Measurements from ENCODE around the gene LRMDA.
"Not testable (repeated sequence)": the region's sequence is repeated elsewhere in the genome, so short reads cannot be mapped to it uniquely, and the experiment has no call there.

Gene LRMDA

DNA sequence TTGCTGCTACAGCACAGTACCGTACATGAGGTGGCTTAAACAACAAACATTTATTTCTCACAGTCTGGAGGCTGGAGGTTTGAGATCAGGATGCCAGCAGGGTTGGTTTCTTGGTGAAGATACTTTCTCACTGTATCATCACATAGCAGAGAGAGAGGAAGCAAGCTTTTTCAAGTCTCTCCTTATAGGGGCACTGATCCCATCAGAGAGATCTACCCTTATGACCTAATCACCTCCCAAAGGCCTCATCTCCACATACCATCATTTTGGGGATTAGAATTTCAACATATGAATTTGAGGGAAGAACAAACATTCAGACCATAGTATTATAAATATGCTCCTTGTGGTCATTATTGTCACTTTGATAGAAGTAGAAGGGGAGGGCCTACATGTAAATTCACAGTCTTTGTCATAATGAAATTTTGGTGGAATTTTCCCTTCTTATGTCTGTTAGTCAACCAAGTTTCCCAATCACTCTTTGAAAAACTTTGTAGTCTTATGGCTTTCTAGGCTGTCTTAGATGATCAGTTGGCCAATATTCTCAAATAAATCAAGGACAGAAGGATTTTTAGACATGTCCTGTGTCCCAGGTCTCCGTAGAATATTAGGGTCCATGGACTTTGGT lies 606.2 kb downstream of the LRMDA start:
- DNase-seq = no peak

DNA sequence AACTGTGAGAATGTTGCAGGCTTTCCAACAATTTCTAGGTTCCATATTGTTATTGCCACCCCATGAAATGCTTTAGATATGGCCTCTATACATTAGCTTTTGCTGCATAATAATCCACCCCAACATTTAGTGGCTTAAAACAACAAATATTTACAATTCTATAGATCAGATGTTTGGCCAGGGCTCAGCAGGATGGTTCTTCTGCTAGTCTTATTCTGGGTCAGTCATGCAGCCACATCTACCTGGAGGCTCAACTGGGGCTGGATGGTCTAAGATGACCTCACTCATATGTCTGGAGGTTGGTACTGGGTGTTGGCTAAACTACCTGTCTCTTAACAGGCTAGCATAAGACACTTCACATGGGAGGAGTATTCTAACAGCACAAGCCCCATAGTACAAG lies 607.3 kb downstream of the LRMDA start:
- DNase-seq = no peak

DNA sequence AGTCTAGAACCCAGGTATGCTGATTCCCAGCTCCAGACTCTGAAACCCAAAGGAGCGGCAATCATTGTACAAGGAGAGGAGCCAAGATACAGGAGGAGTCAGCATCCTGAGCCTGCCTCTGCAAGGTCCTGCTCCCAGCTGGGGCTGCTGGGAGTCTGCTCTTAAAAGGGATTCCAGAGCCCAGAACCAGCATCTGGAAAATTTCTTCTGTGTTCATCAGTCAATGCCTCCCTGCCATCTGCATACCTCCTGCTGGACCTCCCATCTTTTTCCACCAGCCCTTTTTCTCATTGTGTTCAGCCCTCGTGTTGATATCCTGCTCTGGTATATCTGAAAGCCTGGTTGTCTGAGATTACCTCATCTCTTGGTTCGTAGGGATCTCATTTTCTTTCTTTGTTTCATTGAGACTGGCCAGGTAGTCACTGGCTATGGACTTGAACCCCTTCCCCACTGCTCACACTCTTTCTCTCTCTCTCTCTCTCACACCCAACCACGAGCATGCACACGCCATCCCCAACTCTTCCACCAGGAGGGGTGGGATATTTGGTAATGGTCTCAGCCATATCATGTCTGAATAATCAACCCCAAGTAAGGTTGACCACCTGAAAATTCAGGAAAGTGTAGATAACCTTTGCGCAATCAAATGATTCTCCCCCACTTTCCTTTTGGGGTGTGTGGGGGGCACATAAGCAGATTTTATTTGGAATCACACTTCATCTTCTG lies 608.8 kb downstream of the LRMDA start:
- no peak for DNase-seq

DNA sequence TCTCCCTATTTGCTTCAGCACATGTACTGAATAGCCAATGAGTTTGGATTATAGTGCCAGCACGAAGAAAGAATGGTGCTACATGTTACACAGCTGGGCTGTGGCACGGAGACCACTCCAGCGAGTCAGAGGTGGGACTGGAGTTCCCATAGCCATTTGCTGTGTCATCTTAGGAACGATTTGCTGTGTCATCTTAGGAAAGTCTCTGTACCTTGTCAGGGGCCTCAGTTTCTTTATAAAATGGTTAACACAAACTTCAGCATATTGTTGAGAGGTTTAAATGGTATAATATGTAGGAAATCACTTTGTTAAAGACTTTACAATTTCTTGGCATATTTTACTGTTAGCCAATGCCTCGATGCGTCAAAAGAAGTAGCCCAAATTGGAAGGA lies 609.4 kb downstream of the LRMDA start:
- DNase-seq = no peak

DNA sequence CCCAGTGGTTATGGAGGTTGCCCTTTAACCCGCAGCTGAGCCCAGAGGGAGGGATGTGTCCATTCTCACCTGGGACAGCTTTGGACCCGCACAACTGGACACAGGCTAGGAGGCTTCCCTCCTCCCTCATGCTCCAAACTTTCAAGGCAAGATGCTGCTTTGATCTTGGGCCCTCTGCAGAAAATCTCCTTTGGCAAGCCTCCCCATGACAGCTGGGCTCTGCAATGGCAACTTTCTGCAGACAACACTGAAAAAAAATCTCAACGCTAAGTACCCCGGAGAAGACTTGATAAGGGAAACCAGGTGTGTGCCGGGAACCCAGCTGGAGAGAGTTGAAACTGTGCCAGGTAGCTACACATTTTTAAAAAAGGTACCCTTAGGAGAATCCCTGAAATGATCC lies 610.1 kb downstream of the LRMDA start:
- peak; percentile 62 for DNase-seq

DNA sequence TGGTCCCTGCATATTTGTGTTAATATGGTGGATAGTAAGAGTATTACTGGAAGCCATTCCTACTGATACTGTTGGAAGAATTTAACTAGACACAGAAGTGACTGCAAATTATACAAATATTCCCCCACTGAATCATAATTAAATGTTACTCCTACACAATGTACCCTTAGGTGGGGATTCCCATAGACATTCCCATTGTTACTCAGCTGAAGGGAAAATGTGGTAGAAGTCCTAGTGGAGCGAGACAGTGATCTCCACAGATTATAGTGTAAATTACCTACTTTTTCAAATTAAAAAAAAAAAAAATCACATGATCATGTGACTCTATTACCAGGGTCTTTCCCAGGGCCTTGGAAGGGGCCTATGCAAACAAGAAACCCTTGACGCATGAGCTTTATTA lies 611.8 kb downstream of the LRMDA start:
- no peak for DNase-seq

DNA sequence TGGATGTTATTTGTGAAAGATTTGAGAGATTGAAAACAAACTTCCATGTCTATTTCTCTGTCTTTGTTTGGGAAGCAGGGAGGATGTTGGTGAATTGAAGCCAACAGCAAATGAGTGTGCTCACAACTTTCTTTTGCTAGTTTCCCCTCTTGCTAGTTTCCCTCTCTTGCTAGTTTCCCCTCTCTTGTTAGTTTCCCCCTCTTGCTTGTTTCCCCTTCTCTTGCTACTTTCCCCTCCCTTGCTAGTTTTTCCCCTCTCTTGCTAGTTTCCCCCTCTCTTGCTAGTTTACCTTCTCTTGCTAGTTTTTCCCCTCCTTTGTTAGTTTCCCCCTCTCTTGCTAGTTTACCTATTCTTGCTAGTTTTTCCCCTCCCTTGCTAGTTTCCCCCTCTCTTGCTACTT lies 613.3 kb downstream of the LRMDA start:
- DNase-seq = no peak

DNA sequence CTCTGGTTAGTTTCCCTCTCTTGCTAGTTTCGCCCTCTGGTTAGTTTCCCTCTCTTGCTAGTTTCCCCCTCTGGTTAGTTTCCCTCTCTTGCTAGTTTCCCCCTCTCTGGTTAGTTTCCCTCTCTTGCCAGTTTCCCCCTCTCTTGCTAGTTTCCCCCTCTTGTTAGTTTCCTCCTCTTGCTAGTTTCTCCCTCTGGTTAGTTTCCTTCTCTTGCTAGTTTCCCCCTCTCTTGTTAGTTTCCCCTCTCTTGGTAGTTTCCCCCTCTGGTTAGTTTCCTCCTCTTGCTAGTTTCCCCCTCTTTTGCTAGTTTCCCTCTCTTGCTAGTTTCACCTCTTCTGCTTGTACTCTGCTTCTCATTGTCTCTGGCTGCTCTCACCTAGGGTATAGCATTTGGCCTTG lies 613.8 kb downstream of the LRMDA start:
- DNase-seq = no peak

DNA sequence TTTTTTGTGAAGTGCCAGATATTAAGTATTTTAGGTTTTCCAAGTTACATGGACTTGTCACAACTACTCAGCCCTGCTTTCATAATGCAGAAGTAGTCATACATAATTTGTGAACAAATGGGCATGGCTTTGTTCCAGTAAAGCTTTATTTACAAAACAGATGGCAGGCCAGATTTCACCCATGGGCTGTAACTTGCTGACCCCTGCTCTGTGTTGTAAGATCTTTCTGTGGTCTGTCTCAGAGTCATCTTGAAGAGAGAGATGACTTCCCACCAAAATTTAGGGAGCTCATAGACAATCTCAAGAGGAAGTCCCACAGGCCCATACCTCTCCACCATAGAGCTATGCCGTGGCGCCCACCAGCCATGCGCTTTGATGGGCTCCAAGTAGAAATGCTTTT lies 616.1 kb downstream of the LRMDA start:
- DNase-seq = no peak

DNA sequence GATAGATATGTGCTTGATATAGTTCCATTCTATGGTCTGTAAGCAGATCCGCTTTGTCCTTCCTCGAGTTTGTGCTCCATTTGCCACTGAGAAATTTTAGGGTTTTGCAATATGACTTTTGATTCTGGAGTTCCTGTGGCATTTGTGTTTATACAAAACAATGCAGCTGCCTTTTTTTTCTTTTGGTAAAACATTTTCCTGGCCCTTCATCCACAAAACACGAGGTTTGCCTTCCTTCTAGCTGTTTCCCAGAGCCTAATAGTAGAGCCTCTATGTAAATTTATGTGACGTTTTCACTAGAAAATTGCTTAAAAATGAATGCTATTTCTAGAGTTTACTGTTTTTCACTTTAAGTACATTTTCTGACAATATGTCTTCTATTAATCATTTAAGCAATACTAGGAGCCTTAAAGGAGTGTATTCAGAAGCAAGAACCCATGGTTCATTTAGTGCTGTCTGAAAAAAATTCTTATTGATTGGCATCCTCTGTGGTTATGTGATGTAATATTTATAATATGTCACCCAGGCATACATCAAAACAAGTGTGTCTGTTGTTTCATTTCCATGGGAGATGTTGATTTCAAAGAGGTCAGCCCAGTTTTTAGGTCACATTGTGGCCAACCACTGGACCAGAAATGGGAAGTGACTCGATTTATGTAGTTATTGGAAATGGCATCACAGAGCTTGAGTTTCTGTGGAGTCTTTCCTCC lies 618.3 kb downstream of the LRMDA start:
- no peak for DNase-seq

DNA sequence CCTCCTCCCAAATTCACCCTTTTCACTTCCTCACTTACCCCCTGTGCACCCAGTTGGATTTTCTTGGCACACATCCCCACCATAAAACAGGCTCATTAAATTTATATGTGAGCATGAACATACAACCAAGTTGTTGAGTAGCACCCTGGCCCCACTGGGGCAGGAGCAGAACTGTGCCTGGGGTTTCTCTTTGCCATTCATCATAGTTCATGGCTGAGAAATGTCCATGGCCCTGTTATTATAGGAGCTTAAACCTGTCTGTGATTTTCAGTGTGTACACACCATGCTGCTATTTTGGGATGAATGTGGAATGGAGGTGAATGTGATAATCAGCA lies 618.8 kb downstream of the LRMDA start:
- DNase-seq = no peak

DNA sequence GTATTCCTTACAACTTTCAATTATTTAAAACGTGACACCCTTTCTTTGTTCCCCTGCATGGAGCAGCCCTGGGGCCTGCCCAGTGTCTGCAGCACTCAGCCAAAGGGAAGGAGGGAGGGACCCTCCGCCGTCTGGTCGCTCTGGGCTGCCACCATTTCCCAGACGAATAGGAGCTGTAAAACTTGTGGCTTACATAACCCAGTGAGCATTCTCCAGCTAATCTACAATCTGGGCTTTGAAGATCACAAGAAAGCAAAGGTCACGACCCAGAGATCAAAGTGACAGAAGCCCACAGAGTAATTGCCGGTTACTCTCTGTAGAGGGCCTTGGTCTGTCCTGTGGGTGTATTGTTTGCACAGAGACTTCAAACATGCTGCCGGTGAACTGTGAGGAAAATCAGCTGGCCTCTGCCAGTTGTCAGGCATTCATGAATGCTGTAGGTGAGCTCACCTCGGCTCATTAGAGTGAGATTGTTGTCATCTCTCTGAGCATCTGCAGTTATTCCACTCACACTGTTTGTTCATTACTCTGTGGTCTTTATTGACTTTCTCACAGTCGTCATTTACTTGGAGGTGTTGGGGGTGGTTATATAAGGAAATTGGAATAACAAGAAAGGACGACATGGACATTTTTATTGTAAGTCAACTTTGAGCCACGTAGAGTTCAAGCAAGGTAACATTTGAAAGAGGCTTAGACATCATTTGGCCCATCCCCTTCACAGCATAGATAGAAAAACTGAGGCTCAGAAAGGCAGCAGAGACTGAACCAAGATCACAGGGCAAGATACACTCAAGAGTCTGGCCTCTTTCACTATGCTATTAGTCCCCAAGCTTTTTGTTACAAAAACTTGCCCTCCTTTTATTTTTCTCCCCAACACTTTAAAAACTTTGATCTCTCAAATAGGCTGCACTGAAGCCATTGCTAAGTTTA lies 619.8 kb downstream of the LRMDA start:
- DNase-seq = no peak

DNA sequence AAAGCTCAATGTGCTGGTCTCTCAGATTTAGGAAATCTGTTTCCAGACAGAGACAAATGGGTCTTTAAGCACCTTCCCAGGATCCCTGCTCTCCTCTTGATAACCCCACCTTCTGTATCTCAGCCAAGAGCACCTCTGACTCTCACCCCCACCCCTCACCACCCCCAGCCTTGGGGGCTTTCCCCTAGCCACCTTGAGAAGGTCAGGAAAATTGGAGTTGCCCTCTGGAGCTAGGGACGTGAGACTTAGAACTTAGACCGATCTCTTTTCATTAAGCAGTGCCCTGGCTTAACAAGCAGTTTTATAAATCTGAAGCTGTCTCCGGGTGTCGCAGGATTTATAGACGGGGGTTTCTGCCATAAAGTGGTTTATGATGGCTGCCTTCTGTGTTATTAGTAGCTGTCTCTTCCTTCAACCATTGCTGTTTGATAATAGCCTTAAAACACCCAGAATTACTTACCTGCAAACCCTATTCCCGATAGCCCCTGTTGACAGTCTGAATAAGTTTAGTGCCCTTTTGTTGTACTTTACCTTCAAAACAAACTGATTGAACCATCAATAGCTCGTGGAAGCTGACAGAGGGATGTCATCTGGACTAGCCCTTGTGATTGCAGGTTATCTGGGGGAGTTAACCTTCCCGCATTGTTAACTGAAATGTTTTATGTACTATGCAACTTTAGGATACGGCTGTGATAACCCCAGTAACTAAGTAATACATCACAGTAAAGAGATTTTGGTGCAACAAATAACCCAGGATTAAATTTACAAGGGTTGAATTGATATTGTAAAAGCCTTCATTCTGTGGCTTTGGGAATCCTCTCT lies 621.5 kb downstream of the LRMDA start:
- no peak for DNase-seq

DNA sequence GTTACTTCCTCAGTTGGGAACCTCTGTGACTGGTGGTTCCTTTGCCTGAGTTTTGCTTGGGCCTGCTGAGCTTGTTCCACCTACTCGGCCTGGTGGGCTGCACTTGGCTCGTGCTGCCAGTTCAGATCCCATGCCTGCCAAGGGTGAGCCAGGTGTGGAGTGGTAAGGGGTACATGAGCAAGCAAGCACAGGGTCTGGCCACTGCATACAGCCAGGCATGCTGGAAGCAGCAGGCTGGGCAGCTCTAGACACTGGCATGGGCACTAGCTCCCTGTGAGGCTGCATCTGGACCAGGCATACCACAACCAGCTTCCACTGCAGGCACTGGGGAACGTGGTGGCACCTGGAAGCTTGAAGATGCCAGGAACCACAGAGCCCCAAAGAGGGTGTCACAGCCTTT lies 624.0 kb downstream of the LRMDA start:
- DNase-seq = no peak

DNA sequence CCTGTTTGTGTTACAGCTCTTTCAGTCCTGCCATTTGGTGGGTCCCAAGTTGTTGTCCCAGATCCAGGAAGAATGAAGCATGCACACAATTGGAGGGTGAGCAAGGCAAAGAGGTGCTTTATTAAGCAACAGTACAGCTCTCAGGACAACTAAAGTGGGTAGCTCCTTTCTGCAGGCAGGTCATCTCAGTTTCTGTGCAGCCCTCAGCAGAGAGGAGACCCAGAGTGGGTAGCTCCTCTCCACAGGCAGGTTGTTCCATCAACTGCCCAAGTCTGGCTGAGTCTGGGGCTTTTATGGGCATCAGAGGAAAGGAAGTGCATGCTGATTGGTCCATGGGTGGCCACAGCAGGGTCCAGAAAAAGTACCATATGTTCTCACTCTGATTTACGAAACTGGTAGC lies 624.5 kb downstream of the LRMDA start:
- no peak for DNase-seq

DNA sequence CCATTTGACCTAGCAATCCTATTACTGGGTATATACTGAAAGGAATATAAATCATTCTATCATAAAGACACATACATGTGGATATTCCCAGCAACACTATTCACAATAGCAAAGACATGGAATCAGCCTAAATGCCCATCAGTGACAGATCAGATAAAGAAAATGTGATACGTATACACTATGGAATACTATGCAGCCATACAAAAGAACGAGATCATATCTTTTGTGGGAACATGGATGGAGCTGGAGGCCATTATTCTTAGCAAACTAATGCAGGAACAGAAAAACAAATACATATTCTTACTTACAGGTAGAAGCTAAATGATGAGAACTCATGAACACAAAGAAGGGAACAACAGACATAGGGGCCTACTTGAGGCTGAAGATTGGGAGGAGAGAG lies 629.6 kb downstream of the LRMDA start:
- DNase-seq = not testable (repeated sequence)

DNA sequence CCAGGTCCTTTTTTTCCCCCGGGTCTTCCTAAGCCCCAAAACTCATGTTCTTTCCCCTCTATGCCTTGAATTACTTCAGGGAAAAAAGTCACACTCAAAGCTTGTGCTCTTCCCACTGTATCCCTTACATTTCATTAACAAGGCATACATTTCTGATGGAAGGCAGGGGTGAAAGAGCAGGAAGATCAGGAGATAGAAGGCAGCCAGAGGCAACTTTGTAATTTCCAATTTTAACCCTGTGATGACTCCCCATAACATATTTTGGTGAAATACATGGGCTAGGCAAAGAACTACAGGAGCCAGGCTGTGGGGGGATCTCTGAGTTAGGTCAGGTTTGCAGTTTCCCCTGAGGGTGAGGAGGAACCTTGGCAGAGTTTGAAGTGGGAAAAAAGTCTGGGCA lies 635.0 kb downstream of the LRMDA start:
- no peak for DNase-seq

DNA sequence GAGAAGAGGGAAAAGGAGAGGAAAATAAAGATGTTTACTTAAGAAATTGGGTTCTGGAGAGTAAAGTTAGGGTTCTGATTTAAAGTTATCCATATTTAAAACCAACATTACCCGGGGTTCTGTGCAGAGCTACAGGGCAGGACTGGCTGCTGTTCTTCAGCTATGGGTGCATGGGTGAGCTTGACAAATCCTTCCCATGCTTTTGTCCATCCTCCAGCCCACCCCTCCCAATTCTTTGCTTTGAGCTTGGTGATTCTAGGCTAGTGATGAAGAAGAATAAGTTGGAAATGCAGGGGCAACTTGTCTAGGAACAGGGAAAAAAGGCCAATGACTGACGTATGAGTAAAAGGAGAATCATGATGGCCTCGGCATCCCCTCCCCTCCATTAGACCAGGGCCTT lies 636.0 kb downstream of the LRMDA start:
- DNase-seq = no peak

DNA sequence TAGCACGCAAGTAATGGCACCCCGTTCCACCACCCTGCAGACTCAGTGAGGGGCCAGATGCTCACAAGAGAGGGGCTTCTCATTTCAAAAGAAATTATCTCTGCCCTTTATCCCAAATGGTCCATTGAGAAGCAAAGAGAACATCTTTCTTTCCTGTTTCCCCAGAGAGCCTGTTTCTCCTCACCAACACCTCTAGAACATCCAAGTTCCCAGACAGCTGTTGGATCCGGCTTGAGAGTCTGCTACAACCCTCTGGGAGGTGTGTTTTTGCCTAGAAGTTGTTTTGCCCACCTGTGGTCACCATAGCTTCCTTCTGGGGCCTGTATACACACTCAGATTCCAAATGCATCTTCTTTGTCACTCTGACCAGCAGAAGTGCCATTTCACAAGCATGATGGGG lies 637.4 kb downstream of the LRMDA start:
- DNase-seq = no peak

DNA sequence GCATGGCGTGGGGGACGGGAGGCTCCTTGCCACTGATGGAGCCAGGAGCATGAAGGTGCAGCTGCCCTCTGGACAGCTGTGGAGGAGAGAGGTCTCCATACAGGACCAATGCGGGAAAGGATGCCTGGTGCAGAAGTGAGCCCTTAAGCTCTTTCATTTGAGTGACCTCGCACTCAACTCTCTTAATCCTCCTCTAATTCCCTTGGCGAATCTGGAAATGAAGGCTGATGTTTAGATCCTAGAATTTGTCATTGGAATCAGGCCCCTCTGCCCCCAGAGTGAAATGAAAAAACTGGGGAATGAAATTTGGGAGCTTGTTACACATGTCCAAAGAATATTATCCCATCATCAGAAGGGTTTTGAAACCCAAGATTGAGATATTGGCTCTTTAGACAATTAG lies 639.5 kb downstream of the LRMDA start:
- no peak for DNase-seq

DNA sequence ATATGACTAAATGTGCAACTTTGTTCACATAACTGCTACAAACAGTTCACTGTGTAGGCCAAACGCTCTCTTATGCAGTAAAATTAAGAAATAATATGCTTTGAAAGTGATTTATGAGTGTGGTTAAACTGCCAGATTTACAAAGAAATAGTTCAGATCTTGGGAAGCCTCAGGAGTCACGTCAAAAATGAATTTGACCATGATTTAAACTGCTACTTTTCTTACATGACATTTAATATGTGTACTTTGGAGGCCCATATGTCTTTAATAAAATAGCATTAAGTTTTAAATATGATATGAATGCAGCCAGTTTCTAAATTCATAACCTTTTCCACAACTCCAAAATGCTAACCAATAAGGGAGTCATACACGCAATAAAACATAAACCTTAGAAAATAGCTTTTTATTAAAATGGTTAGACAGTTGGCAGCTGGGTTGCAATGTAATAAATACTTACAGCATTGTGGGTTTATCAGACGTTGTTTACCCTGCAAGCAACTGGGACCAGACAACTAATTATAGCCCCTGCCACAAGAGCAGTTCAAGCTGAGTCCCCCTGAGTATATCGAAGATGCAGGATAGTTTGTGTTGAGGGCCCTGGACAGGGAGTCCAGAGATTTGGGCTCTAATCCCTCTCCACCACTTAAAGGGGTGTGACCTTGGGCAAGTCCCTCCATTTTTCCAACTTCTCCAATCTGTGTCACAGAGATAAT lies 640.4 kb downstream of the LRMDA start:
- DNase-seq = no peak

DNA sequence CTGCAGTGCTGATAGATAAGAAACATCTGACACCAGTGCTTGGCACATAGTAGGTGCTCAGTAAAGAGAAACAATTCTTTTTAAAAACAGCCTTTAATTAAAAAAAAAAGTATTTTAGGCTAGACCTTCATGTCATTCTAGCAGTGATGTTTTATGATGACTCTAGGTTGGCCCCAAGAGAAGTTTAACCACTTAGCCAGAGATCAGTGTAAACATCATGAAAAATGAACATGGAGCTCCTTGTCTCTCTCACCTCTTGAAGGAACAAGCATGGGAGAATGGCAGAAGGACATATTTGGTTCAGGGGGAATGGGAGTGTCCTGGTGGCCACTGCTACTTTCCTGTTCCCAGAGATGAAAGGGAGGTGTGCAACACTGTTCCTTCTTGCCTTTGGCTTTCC lies 641.0 kb downstream of the LRMDA start:
- no peak for DNase-seq
